Stimulated activated CD8-positive, alpha-beta memory T cell treated with anti-CD3 and anti-CD28 coated beads, Interleukin-7, amount 100 ng/mL, for 48 hours (primary cell): ENCODE measurements around the gene PDGFB.
A peak's percentile ranks its signal among the peaks of the same experiment; 100 is the strongest.

Source experiments
- DNase-seq, 2 donors: peaks; one replicate each; pipeline ENCODE4 v3.0.0-alpha.2; 2020; ENCODE audit warnings: low read depth in 1 of 2; ENCODE audit errors: extremely low read depth in 1 of 2

The PDGFB gene

DNA sequence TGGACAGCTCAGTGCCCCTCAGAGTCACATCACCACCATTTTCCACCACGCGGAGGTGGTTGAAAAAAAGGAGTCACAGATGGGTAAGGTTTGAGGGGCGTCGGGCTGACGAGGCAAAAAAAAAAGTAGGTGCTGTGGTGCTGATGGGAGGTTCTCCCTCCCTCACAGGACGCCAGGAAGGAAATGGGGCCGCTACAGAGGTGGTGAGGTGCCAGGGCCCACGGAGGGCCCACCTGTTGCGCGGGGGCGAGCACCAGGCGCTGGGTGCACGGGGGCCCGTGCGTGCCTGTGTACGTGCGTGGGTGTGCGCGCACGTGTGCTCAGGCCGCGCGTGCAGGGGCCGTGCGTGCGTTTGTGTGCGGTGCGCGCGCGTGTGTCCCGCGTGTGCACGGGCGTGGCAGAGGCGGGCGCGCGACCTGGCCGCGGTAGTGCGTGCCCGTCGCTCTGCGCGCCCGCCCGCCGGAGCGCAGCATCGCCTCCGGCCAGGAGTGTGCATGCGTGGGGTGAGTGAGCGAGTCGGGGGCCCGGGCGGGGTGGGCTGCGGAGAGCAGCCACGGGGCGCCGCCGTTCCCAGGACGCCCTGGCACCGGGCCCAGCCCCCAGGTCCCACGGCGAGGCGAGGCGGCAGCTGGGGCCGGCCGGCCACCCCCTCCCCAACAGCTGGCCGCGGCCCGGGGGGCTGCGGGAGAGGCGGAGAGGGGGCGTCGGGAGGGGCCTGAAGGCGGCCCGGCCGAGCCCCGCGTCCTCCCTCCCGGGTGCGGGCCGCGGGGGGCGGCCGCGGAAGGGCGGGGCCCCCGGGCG, 2.8 kb downstream of the PDGFB start:
- DNase-seq, result no peak

DNA sequence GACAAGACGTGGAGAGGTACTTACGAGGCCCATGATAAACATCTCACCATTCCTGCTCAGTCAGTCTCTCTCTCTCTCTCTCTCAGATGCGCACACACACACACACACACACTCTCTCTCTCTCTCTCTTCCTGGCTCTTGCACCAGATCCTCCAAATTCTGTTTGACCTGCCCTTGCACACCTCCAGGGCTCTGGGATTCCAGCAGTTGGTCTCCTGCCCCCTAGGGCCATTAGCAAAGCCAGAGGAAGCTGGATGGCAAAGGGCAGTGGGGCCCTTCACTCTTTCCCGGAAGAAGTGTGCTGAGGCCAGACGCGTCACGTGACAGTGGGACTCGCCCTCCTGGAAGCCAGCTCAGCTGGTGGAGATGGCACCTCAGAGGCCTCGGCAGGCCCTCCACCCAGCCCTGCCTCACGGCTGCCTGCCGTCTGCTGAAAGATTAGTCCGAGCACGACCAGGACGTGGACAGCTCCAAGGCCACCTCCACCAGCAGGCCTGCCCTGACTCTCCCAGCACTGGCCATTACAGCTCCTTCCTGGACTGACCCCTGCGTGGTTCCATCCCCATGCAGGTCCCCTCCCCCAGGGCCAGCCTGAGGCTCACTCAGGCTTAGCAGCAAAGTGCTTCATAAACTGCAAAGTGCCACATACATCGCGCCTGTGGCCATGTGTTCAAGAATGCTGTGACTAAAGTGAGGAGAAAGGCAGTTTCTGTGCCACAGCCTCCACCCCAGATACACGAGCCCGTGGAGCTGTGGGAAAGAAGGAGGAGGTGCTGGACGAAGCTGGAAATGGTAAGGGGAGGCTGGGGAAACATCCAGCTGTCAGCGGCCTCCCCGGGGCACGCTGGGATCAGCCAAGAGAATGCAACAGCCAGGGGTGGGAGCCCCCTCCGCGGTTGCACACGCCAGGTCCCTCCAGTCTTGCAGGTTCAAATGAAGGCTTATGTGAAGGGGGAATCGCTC, 3.7 kb downstream of the PDGFB start:
- DNase-seq, result no peak

DNA sequence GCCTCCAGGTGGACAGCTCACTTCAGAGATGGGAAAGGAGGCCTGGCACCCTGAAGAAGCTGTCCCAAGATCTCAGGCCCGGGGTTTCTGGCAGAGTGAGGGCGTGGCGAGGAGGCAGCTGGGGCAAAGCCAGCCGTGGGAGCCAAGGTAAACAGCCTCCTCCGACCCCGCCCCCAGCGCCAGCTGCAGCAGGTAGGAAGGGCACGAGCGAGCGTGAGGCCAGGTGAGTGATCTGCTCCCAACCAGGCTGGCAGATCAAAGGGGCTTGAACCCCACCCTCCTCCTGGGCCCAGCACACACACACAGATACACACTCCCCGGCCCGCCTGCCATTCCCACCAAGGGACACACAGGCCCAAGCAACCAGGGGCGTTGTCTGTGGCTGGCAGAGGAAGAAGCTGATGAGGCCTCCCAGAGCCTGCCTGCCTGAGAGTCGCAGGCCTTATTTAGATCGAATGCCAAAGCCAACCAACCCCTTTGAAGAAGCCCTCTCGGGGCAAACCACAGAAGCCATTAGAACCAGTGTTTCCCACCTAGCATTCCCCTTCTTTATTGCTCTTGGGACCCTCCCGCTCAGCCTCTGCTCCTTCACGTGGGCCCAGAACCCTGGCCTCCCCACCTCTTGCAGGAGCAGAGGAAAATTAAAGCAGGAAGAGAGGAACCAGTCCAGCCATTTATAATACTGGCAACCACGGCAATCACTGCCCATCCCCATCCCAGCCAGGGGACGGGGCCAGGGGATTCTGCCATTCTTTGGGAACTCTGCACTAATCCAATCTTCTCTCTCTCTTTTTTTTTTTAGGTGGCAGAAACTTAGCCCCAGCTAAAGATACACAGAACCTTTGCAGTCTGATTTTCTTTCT, 5.0 kb downstream of the PDGFB start:
- DNase-seq, result no peak

DNA sequence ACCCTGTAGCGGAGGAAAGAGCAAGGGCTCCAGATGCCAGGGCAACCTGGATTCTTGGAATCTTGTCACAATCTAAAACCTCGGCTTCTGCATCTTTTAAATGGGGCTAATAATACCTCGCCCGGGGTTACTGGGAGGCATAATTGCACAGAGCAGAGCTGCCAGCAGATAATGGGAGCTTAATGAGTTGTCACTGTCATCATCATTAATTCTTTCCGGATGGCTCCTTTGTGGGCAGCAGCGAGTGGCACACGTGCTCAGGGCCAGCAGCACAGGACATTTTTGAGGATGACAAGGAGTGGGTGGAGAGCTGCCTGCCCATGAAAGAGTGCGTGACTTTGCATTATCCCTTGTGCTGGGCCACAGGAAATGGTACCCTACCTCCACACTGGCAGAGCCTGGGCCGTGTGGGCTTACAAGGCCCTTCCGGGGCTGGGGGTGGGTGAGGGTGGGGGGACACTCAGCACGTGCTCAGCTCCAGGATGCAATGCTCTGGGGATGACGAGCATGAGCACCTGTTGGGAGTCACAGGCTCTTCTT, 5.7 kb downstream of the PDGFB start:
- no peak for DNase-seq

DNA sequence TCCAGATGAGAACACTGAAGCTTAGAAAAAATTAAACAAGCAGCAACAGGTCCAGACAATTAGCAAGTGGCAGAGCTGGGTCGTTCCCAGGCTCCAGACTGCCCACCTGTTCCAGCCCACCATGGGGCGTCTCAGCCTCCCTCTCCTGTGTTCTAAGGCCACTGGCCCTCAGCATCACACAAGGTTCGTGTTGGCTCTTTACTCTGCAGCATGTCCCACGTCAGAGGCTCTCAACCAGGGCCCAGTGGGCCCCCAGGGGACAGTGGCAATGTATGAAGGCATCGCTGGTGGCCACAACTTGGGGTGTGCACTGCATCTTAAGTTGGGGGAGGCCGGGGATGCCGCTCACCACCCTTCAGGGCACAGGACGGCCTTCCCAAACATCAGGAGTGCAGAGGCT, 6.2 kb downstream of the PDGFB start:
- DNase-seq, result no peak

DNA sequence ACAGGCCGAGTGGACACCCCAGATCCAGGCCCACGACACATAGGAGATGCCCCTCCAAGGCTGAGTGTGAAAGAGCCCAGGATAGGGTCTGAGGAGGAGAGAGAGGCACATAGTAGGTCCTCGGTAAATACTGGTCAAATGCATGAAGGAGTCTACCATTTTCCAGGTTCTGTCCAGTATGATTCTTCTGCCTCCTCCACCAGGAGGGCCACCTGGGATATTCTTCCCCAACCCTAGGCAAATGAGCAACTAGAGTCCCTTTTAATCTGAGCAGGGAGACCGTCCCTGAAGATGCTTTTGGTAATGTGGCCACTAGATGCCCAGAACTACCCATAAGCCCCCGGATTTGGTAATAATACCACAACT, 6.7 kb downstream of the PDGFB start:
- DNase-seq, result no peak

DNA sequence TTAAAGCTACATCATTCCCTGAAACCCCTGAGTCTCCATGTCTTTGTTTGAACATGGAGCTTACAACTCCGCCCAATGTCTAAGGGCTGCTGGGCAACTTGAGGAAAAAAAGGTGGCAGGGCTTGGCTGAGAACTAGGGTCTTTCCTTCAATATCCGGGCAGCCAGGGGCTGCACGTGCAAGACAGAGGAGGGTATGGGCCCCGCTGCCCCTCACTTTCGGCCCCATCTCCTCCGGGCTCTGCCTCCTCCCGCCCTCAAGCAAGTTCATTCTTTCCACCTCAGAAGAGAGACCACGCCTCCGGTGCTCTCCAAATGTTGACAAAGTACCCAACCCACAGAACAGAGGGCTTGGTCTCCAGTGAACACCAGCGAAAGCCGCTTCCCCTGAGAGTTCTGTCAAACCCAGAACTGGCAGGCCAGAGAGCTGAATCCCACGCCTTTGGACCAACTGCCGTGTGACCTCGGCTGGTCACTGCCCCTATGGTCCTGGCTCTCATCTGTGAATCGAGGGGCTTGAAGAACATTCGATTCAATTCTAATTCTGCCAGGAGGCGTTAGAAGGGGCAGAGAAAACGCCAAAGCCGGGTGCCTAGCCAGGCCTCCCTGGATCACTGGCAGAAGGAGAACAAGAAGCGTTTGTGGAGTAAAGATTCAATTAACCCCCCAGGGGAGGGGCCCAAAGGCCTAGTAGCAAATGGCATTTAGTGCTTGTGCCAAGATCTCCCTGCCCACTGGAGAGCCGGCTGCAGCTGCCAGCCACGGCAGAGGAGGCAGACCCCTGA, 7.3 kb downstream of the PDGFB start:
- peak in 1 of 2 donors; percentile 32 for DNase-seq

DNA sequence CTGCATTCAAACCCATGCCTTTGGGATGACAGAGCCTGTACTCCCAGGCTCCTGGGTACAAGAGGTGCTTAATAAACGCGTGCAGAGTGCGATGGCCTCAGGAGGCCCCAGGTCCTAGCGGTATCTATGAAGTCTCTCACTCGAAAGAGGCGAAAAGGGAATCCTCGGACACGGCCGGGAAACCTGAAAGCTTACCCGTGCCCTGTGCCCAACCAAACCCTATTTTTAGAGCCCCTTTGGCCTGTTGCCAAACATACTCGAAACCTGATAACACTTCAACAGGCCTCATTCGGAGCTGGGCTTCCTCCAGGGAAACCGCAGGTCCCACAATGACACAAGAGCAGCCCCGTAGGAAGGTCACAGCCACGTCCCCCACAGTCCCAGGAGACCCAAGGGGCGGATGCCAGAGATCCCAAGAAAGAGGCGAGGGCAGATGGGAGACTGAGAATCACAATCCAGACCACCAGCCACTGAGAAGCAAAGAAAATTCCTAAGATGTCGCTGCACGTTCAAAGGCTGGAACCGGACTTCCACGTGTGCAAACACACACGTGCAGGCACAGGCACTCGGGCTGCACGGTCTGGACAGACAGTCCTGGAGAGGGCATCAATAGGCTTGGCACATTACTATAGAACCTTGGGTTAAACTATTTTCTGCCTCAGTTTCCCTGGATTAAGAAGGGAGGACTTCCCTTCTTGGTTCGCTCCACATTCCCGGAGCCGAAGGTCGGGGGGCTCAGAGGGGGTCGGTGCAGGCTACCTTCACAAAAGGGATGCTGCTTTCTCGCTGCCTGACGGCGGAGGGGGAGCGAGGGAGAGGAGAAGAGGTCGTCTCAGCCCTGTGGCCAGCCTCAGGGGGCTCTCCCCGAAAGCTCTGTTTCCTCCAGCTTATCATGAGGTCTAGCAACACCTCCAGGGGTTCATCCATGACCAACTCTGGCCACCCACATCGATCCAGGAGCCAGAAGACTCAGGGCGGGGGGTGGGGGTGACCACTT, 8.2 kb downstream of the PDGFB start:
- DNase-seq, result peak in 1 of 2 donors; percentile 54

DNA sequence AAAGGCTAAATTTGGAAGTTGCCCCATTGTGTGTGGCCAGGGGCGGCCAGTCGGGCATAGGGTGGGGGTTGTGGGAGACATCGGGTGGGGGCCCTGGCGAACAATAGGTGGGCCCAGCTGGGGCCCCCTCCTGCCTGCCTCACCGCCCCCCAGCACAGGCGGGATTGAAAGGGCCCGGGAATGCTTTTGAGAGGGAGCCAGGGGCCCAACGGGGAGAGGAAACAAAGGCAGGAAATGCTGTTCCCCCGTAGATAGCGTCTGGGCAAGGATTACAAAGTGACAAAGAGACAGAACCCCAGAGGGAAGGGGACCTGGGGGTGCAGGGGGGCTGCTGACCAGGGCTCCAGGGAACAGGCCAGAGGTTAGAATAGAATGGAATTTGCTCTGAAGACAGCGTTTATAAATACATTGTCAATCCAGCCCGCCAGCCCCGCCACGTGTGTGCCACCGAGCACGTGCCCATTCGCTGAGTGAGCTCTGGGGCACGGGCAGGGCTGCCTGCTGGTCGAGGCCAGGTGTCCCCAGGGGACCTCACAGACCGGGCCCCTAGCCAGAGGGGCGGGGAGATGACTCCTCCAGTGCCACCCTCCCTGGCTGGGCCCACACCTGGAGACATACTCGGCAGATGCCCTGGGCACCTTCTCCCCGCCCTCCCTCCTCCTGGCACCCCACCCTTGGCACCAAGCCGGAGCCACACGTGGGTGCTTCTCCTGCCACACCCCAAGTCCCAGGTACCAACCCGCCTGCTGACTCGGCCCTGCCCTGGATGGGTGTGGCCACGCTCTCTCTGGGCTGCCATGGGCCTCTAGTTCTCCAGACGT, 9.7 kb downstream of the PDGFB start:
- no peak for DNase-seq

DNA sequence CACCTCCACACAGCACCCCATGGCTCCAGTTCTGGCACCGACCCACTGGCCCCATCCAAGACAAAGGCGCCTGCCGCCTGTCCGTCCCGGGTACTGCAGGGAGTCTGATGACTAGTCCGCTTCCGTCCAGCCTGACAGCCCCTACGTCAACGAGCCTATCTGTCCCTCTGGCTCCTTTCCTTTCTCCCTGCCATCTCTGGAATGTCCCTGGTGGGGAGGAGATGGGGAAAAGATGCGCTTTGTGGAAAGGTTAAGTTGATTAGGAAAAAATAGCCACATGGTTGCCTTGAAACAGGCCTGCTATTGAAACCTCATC, 10.4 kb downstream of the PDGFB start:
- no peak for DNase-seq

DNA sequence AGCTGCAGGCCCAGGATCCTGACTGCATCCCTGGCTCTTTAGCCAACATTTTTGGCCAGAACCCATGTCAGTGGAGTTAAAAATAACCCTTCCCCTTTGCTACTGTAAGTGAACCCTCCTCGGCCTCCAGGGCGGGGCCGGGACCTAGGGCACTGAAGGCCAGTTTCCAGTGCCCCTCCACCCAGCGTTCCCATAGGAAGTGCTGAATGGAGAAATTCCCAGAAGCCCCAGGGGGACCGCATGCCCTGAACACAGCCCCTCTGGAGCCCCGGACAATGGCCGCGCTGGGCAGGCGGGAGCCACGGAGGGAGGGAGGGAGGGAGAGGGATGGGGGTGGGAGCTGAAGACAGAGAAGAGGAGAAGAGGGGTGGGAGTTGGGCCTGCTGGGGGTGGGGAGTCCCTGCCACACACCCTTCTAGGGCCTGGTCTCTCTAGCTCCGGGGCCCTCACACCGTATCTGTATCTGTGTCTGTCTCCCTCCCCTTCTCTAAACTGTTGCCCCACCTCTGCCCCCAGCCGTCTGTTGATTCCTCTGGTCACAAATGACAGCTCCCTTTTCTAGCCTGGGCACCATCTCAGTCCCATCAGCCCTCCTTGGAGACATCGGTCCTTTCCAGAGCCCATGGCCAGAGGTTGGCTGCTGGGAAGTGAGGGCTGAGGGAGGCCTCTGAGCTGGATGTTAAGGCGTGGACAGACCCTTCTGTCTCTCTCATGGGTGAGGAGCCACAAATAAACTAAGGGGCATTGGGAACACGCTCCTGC, 10.9 kb downstream of the PDGFB start:
- DNase-seq, result no peak

DNA sequence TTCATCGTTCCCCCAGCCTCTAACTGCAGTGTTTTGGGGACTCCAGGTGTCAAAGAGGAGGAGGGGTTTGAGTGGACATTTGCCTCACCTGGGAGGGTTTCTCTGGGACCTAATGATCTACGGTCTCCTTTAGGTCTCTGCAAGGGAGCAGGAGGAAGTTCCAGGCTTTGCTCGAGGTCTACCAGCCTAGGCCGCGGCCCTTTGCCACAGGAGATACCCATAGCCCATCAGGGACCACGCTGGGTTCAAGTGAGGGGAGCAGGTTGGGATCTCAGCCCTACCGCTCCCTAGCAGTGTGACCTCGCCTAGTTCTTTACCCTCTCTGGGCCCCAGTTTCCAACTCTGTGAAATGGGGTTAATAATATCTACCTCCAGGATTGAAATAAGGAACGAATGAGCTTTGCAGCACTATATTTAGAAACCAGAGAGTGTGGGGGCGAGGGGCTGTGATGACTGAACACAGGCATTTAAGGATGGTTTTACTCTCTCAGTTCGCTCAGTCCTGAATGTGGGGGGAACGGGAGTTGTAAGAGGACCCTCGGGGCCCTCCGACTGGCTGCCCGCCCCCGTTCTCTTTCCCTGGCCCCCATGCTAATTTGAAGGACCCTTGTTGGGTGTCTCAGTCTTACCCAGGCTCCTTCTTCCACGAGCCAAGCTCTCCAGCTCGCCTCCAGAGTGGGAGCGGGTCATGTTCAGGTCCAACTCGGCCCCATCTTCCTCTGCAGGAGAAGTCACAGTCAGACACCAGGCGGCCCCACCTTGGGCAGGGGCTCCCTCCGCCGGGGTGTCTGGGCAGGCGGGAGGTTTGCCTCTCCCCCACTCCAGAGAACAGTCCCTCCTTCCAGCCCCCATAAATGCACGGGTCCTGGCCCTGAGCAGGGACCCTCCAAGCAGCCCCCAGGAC, 11.7 kb downstream of the PDGFB start:
- no peak for DNase-seq

DNA sequence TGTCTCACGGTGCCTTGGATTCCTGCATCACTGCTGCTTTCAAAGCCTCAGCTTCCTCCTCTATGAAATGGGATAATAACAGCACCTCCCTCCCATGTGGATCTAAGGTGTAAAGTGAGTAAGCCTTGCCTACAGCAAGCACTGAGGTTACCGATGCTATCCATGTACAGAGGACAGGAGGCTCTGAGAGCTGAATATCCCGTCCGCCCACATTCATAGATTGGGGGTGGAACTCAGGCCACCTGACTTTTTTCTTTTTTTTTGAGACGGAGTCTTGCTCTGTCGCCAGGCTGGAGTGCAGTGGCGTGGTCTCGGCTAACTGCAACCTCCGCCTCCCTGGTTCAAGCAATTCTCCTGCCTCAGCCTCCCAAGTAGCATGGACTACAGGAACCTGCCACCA, 12.5 kb downstream of the PDGFB start:
- DNase-seq, result no peak

DNA sequence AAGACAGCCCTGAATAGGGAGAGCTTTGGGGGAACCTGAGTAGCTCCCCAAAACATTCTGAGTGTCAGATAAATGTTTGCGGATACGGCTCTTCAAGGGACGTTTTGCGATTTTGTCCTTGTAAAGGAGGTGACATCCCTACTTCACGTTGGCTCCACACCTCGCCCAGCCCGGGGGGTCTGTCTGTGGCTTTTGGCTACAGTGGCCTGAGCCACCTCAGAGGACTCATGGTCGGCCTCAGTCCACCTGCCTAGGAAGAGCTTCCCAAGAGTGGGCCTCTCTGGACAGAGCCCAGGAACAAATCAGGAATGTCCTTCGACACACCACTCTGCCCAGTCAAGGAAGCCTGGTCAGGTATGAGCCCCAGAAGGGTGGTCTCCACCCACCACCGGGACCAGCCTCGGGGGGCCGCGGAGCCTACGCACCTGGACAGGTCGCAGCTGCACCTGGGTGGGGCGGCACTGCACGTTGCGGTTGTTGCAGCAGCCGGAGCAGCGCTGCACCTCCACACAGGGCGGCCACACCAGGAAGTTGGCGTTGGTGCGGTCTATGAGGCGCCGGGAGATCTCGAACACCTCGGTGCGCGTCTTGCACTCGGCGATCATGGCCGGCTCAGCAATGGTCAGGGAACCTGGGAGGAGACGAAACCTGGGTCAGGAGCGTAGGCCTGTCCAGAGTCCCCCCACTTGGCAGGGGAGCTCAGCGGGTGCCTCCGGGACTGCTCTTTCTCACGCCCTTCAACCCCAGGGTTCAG, 13.4 kb downstream of the PDGFB start:
- DNase-seq, result no peak

DNA sequence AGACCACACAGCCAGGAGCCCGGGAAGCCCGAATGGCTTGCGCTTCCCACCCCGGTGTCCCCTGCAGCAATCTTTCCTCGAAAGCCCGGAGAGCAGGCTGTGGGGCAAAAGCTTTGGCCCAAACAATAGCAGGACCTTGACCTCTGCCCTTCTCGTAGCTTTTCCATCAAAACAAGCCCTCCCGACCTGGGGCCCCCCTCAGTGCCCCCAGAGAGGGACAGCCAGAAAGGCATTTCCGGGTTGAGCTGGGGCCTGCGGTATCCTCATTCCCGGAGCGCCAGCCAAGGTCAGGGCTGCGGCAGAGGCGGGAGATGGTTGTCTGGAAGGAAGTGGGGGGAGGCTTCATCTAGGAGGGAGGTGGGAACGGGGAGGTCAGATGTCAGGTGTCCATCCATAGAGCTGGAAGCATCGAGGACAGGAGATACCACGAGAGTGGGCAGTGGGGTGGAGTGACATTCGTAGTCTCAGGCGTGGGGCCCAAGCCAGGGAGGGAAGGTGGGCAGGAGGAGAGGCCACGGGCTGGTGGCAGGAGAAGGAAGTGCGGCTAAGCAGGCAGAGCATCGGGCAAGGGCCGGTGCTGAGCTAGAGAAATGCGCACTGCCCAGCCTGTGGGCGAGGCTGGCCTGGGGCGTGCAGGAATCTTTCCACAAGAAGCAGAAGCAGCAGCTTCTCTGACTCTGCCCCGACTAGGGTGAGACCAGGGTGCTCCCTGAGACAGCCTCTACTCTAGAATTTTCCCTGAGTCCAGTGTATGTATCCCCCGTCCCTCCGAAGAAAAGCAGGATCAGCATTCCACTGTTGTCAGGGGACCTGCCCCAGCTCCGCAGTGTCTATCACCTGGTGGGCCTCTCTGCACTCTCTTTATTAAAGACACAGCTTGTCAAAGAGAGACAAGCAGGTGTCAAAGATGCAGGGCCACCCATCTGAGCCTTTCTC, 14.3 kb downstream of the PDGFB start:
- no peak for DNase-seq
